Measurements from ENCODE around the gene GALNT8.

Gene GALNT8

GRCh38 chr12:4817880-4818279 lies 97.7 kb downstream of the GALNT8 start:
- Histone ChIP-seq H3K9me2 (replicated peaks; ENCODE audit: control insufficient read depth, low read length) (no peaks in the 10 kb centered on the region), H3K36me3 (ENCODE audit: control insufficient read depth, low read length) (peaks cover 9% of the 10 kb centered on the region; the same call in 1 of the 2 replicates), H3K27me3 (ENCODE audit: control insufficient read depth, low read length) (no peaks in the 10 kb centered on the region), H3K4me3 (ENCODE audit: low read length) (peak overlapping the region; percentile 35), H3K9me3 (ENCODE audit: control insufficient read depth, insufficient read depth, low read length) (no peaks in the 10 kb centered on the region), H4K20me1 (ENCODE audit: control insufficient read depth, insufficient read depth, low read depth, low read length) (no peaks in the 10 kb centered on the region), H3F3A (ENCODE audit: control insufficient read depth, insufficient read depth) (no peaks in the 10 kb centered on the region; the same call in 1 of the 2 replicates), H3K27ac (ENCODE audit: low read depth, low read length) (no peak overlapping the region; the same call in 1 of the 2 replicates), H3K4me1 (ENCODE audit: control insufficient read depth, low read length) (peaks cover 65% of the 10 kb centered on the region), H3K79me2 (ENCODE audit: control insufficient read depth, low read length) (no peaks in the 10 kb centered on the region), H3K4me2 (ENCODE audit: low read length) (peak overlapping the region; percentile 62)
- no peak for TF ChIP-seq EZH2phosphoT487 (IDR thresholded peaks at IDR 0.05; ENCODE audit: borderline replicate concordance, low read length)
- TF ChIP-seq, protein P1, sequence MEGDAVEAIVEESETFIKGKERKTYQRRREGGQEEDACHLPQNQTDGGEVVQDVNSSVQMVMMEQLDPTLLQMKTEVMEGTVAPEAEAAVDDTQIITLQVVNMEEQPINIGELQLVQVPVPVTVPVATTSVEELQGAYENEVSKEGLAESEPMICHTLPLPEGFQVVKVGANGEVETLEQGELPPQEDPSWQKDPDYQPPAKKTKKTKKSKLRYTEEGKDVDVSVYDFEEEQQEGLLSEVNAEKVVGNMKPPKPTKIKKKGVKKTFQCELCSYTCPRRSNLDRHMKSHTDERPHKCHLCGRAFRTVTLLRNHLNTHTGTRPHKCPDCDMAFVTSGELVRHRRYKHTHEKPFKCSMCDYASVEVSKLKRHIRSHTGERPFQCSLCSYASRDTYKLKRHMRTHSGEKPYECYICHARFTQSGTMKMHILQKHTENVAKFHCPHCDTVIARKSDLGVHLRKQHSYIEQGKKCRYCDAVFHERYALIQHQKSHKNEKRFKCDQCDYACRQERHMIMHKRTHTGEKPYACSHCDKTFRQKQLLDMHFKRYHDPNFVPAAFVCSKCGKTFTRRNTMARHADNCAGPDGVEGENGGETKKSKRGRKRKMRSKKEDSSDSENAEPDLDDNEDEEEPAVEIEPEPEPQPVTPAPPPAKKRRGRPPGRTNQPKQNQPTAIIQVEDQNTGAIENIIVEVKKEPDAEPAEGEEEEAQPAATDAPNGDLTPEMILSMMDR (IDR thresholded peaks at IDR 0.05; ENCODE audit: low read depth, low read length, poor library complexity, severe bottlenecking): no peak

DNA sequence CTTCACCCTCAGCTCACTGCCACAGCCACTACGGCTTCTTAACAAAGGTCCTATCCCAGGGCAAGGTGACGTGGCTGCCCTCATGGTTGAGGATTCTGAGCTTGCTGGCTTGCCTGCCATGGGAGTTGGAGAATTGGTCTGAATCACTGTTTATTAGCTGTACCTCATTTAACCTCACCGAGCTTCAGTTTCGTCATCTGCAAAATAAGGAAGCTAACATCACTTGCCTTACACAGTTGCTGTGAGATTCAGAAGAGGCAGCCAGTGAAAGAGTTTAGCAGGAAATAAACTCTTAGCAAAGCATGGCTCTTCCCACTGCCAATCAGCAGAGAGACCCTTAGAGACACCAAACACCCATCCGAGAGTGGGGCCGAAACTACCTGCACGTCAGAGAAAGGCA lies 99.5 kb downstream of the GALNT8 start:
- Histone ChIP-seq H3K27ac (ENCODE audit: low read depth, low read length) (peak overlapping the region; percentile 54), H3K36me3 (ENCODE audit: control insufficient read depth, low read length) (peaks cover 21% of the 10 kb centered on the region), H3K4me2 (ENCODE audit: low read length) (peak overlapping the region; percentile 62), H3K4me1 (ENCODE audit: control insufficient read depth, low read length) (peaks cover 73% of the 10 kb centered on the region), H4K20me1 (ENCODE audit: control insufficient read depth, insufficient read depth, low read depth, low read length) (no peaks in the 10 kb centered on the region), H3K9me2 (replicated peaks; ENCODE audit: control insufficient read depth, low read length) (no peaks in the 10 kb centered on the region), H3K79me2 (ENCODE audit: control insufficient read depth, low read length) (no peaks in the 10 kb centered on the region), H3K9me3 (ENCODE audit: control insufficient read depth, insufficient read depth, low read length) (no peaks in the 10 kb centered on the region), H3F3A (ENCODE audit: control insufficient read depth, insufficient read depth) (no peaks in the 10 kb centered on the region; the same call in 1 of the 2 replicates), H3K27me3 (ENCODE audit: control insufficient read depth, low read length) (no peaks in the 10 kb centered on the region), H3K4me3 (ENCODE audit: low read length) (peak overlapping the region; percentile 37)
- no peak for TF ChIP-seq EZH2phosphoT487 (IDR thresholded peaks at IDR 0.05; ENCODE audit: borderline replicate concordance, low read length)
- TF ChIP-seq, protein P1 (IDR thresholded peaks at IDR 0.05; ENCODE audit: low read depth, low read length, poor library complexity, severe bottlenecking): no peak

- no peaks in the 10 kb centered on the region for H3K27me3 ChIP-seq (ENCODE audit: control insufficient read depth, low read length)
- H3K4me1 ChIP-seq (ENCODE audit: control insufficient read depth, low read length): peaks cover 81% of the 10 kb centered on the region
- no peaks in the 10 kb centered on the region for H3K9me2 ChIP-seq (replicated peaks; ENCODE audit: control insufficient read depth, low read length)
- peaks cover 27% of the 10 kb centered on the region for H3K36me3 ChIP-seq (ENCODE audit: control insufficient read depth, low read length)
- TF ChIP-seq EZH2phosphoT487 (IDR thresholded peaks at IDR 0.05; ENCODE audit: borderline replicate concordance, low read length): no peak
- TF ChIP-seq, protein P1 (IDR thresholded peaks at IDR 0.05; ENCODE audit: low read depth, low read length, poor library complexity, severe bottlenecking): no peak
- H3K27ac ChIP-seq (ENCODE audit: low read depth, low read length): peak overlapping the region; percentile 54; the same call in 1 of the 2 replicates
- H4K20me1 ChIP-seq (ENCODE audit: control insufficient read depth, insufficient read depth, low read depth, low read length): no peaks in the 10 kb centered on the region
- H3K79me2 ChIP-seq (ENCODE audit: control insufficient read depth, low read length): no peaks in the 10 kb centered on the region
- no peaks in the 10 kb centered on the region for H3K9me3 ChIP-seq (ENCODE audit: control insufficient read depth, insufficient read depth, low read length)
- peaks cover 4% of the 10 kb centered on the region for H3F3A ChIP-seq (ENCODE audit: control insufficient read depth, insufficient read depth)
- H3K4me2 ChIP-seq (ENCODE audit: low read length): peak overlapping the region; percentile 62
- H3K4me3 ChIP-seq (ENCODE audit: low read length): no peak overlapping the region
These were observed 100.8 kb downstream of the GALNT8 start for GRCh38 chr12:4820971-4821370.
